Stimulated activated CD4-positive, alpha-beta T cell treated with anti-CD3 and anti-CD28 coated beads, Interleukin-4, amount 100 ng/mL, for 4 hours (primary cell): ENCODE results near the gene CCL15.
"Not testable (repeated sequence)": the region's sequence is repeated elsewhere in the genome, so short reads cannot be mapped to it uniquely, and the experiment has no call there.

Experiments
- DNase-seq, 2 experiments: peaks; one replicate each; pipeline ENCODE4 v3.0.0-alpha.2; 2020

The CCL15 gene, protein sequence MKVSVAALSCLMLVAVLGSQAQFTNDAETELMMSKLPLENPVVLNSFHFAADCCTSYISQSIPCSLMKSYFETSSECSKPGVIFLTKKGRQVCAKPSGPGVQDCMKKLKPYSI

GRCh38 chr17:36001110-36001771 lies at the start of gene CCL15:
TSS of gene CCL15 (minus strand) at chr17:36001553. CDS start at chr17:36001492, 61 bp downstream.
- DNase-seq = no peak

DNA sequence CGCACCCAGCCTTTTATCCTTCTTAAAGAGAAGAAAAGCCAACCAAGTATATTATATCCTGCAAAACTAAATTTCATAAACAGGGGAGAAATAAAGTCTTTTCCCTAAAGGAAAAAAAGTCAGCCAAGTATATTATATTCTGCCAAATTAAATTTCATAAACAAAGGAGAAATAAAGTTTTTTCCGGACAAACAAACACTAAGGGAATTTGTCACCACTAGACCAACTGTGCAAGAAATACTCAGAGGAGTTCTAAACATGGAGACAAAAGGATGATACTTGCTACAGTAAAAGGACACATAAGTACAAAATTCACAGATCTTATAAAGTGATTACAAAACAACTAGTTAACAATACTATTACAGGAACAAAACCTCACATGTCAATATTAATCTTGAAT lies 48.3 kb upstream of the CCL15 start:
- no peak for DNase-seq

DNA sequence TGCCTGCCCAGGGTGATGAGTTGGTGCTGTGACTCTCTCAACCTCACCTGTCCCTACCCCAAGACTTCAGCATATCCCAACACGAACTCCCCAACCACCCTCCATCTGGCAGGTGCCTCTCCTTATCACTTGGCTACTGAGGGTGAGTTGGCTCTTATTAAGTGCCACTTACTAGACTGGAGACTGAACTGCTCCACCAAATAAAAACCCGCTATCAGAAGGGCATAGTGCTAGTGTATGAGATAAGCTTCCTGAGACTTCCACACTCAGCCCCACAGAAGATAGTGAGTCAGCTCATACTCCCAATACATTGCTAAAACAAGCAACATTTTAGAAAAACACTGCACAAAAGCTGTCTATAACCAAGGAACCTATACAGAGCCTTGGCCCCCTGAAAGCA lies 46.7 kb upstream of the CCL15 start:
- no peak for DNase-seq

GRCh38 chr17:36036235-36036634 lies 34.9 kb upstream of the CCL15 start:
- DNase-seq = no peak

DNA sequence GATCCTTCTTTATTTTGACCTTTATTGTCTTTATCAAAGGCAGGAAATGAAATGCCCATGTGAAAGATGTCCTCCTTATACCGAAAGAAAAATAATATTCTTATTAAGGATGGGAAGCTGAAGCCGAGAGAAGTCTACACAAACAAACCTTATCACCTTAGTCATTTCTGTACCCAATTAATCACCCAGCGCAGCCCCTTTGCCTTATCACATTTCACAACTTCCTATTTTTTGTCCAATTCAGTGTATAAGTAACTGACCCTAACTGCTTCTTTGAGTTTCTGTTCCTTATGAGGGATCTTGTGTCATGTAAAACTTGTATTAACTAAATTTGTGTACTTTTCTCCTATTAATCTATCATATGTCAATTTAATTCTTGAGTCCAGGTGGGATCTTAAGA lies 32.8 kb upstream of the CCL15 start:
- DNase-seq = no peak

DNA sequence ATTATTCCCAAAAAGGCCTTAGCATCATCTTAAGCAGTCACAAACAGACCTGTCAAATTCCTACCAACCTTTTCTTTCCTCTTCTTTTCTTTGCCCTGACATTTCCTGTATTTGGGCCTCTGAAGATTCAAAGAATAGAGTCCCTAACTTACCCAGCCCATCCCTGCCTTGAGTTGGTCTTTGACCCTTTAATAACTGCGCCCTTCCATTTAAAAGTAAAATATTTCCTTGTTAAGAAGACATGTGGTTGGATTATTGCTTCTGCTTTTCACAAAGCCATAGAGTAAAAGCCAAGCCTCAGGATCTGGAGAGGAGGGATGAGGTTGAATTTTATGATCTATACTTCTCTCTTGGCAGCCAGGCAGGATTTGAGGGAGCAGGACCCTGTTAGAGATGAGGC lies 29.6 kb upstream of the CCL15 start:
- no peak for DNase-seq

- no peak for DNase-seq
These were observed 26.4 kb upstream of the CCL15 start for GRCh38 chr17:36027761-36028160.

DNA sequence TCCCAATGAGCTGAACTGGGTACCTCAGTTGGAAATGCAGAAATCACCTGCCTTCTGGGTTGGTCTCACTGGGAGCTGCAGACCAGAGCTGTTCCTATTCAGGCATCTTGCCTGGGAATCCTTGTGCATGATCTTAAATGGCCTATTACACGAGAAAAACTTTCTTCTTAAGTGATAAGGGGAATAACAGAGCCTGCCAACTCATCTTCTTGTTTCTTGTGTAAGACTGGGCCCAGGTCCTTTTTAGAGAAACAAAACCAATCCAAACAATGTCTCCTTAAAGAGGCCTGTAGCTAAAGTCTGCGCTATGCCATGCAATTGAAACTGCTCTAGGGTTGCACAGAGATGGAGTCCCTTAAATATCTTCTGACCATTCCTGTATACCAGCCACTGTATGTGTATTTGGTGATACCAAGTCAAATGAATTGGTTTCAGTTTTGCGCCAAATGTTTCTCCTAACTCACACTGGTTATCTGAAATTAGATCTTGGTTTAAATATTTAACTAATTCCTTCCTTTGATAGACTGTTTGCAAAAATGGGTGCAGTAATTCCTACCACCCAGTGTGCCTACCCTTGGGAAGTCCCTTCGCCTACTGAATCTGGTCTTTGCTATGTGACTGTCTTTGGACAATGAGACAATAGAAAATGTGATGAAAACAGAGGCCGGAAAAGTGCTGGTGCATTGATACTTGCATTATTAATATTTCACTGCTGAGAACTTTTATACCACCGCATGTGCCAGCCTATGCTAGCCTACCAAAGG lies 22.9 kb upstream of the CCL15 start:
- no peak for DNase-seq

GRCh38 chr17:36019423-36019822 lies 18.1 kb upstream of the CCL15 start:
- no peak for DNase-seq

GRCh38 chr17:36017799-36018198 lies 16.4 kb upstream of the CCL15 start, which contains the start of gene CCL23:
TSS of gene CCL23 (minus strand) at chr17:36017972. CDS start at chr17:36017897, 75 bp downstream.
- DNase-seq = no peak

- DNase-seq = no peak
These were observed 15.2 kb upstream of the CCL15 start for GRCh38 chr17:36016555-36016954.

DNA sequence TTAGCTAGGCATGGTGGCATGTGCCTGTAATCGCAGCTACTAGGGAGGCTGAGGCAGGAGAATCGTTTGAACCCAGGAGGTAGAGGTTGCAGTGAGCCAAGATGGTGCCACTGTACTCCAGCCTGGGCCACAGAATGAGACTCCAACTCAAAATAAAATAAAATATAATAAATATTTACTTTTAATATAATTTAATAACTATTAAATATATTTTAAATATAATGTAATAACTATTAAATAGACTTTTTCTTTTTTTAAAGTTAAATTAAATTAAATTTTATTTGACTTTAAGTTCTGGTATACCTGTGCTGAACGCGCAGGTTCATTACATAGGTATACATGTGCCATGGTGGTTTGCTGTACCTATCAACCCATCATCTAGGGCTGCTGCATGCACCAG lies 14.5 kb upstream of the CCL15 start:
- DNase-seq = not testable (repeated sequence)

DNA sequence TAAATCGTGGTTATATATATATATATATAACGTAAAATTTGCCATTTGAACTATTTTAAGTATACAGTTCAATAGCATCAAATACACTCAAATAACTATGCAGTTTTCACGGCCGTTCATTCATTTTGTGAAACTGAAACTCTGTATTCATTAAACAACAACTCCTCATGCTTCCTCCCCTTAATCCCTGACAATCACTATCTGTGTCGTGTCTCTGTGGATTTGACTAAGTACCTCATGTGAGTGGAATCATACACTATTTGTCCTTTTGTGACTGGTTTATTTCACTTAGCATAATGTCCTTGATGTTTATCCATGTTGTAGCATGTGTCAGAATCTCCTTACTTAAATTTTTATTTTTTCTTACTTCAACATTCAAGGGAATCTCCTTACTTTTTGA lies 13.6 kb upstream of the CCL15 start:
- no peak for DNase-seq

- no peak for DNase-seq
These were observed 9.8 kb upstream of the CCL15 start for GRCh38 chr17:36011201-36011600.

DNA sequence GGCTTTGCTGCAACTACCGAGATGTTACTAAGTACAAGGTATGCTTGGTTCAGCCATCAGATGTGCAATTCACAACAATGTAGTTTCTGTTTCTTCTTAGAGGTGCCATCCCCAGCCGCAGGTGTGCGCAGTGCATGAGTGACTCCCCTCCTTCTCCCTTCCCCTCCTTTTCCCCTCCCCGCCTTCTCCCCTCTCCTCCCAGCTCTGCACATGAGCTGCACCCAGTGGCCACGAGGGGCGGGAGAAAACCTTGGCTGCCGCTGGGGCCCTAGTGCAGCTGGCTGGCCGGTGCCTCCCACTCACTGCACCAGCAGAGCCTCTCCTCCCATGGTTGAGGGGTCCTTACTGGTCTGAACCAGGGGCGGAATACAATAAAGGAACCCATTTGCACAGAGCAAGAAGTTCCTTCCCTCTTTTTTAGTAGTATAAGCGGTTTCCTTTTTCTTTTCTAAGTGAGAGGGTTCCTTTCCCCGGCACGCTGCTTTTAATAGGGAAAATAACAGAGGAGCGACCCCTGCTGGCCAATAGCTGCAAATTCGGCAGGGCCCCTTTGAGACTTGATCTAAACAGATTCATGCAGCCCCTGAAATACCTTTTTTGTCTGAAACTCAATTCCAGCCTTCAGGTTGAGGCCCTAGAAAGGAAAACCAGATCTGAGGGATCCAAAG lies 7.8 kb upstream of the CCL15 start:
- DNase-seq = no peak

DNA sequence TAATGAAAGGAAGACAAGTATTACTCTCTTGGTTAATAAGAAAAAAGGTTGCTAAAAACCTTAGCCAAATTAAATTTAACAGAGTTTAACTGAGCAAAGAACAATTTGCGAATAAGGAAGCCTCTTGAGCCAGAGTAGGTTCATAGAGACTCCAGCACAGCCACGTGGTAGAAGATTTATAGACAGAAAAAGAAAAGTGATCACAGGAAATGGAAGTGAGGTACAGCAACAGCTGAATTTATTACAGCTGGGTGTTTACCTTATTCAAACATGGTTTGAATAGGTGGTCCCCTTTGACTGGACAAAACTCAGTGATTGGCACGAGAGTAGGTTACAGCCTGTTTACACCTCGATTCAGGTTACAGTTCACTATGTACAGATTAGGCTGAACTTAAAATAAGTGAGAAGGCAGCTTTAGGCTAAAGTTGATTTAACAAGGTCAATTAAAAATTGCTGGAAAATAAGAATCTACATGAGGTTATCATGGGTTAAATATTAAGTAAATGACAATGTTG lies 3.3 kb upstream of the CCL15 start:
- no peak for DNase-seq

GRCh38 chr17:36002631-36003030 lies 1.3 kb upstream of the CCL15 start:
- DNase-seq = no peak

DNA sequence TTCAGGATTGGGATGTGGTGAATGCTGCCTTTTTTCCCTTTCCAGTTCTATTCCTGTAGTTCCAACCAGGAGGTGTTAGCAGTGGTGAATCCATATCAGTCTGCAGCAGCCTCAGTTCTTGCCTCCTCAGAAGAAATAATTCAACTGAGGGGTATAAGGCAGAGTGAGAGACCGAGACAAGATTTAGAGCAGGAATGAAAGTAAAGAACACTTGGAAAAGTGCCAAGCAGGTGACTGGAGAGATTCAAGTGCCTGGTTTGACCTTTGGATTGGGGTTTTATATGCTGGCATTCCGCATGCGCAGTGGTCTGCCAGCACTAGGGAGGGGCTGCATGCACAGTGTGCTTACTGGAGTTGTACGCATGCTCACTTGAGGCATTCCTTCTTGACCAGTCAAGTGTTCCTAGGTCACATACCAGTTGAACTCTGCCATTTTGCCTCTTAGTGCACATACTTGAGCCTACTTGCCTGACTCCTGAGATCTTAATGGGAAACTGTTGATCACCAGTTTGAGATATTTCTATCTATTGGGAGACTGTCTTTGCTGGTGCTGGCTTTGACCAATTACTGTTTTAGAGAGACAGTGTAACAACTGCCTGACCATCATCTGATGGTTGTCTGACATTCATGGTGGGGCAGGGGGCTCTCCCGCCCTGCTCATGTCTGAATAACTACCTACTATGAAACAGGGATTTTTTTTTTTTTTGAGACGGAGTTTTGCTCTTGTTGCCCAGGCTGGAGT lies 680 bp upstream of the CCL15 start:
- DNase-seq = no peak

- no peak for DNase-seq
These were observed 632 bp downstream of the CCL15 start for GRCh38 chr17:36000732-36001109.

- no peak for DNase-seq
These were observed 2.6 kb downstream of the CCL15 start for GRCh38 chr17:35998756-35999155.

DNA sequence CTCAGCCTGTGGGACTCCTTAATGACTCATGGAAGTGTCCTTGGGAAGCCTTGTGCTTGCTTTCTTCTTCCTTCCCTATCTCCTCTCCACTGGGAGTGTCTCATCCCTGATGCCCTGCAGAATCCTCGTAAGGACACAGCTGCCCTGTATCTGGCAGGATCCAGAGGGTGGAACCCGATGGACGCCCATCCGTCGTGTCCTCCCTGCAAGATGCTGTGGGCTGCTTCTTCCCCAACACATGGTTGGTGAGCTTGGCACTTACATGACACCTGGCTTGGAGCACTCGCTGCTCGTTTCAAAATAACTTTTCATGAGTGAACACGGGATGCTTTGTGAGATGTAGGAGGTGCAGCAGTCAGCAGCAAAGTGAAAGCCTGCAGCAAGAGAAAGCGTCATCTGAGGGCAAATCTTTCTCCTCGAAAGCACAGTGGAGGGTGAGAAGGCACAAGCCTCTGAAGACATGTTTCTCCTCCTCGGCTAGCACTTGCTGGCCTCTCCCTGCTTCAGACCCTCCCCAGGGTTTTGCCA lies 3.3 kb downstream of the CCL15 start:
- DNase-seq = no peak

DNA sequence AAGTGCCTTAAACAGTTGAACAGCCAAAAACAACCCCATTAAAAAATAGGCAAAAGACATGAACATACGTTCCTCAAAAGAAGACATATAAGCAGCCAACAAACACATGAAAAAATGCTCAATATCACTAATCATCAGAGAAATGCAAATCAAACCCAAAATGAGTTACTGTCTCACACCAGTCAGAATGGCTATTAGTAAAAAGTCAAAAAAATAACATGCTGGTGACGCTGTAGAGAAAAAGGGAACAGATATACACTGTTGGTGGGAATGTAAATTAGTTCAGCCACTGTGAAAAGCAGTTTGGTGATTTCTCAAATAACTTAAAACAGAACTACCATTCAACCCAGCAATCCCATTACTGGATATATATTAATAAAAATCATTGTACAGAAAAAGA lies 6.0 kb downstream of the CCL15 start:
- DNase-seq = not testable (repeated sequence)

- DNase-seq = no peak
These were observed 10.3 kb downstream of the CCL15 start for GRCh38 chr17:35991075-35991474.
